ENCODE measurements around the gene MCAM.

DNA sequence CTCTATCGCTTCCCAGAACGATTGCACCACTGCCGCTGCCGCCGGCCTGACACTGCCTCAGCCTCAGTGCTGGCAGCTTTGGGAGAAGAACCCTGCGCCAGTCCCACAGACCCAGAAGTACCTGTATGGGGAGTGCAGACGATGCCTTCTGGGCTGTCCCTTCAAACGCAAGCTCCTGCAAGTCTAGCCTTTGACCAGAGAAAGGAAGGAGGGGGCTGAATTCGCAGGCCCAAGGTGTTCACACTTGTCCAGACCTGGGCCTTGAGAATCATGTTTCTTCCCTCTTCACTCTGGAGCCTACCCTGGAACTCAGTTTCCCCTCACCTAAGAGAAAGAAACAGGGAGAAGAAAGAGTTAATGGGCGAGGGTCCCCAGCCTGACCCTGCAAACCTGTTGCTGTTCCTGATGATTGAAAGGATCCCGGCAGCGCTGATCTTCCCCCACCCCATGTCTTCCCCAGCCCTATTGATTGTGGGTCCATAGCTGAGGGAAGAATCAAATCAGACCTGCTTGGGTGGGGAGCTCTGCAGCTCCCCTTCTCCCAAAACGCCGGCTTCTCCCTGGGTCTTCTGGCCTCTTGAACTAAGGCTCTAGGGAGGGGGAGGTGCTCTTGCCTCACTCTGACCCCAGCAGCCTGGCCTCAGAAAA, 786 bp upstream of the MCAM start:
- TF ChIP-seq, protein P1, sequence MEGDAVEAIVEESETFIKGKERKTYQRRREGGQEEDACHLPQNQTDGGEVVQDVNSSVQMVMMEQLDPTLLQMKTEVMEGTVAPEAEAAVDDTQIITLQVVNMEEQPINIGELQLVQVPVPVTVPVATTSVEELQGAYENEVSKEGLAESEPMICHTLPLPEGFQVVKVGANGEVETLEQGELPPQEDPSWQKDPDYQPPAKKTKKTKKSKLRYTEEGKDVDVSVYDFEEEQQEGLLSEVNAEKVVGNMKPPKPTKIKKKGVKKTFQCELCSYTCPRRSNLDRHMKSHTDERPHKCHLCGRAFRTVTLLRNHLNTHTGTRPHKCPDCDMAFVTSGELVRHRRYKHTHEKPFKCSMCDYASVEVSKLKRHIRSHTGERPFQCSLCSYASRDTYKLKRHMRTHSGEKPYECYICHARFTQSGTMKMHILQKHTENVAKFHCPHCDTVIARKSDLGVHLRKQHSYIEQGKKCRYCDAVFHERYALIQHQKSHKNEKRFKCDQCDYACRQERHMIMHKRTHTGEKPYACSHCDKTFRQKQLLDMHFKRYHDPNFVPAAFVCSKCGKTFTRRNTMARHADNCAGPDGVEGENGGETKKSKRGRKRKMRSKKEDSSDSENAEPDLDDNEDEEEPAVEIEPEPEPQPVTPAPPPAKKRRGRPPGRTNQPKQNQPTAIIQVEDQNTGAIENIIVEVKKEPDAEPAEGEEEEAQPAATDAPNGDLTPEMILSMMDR (IDR thresholded peaks at IDR 0.05; ENCODE audit: borderline replicate concordance, extremely low read depth, low read length, poor library complexity, severe bottlenecking) = no peak
- peak; percentile 56 for TF ChIP-seq EZH2 (IDR thresholded peaks at IDR 0.05; ENCODE audit: borderline replicate concordance, low read depth, low read length, severe bottlenecking)
